ENCODE measurements around the gene UNC93A.

DNA sequence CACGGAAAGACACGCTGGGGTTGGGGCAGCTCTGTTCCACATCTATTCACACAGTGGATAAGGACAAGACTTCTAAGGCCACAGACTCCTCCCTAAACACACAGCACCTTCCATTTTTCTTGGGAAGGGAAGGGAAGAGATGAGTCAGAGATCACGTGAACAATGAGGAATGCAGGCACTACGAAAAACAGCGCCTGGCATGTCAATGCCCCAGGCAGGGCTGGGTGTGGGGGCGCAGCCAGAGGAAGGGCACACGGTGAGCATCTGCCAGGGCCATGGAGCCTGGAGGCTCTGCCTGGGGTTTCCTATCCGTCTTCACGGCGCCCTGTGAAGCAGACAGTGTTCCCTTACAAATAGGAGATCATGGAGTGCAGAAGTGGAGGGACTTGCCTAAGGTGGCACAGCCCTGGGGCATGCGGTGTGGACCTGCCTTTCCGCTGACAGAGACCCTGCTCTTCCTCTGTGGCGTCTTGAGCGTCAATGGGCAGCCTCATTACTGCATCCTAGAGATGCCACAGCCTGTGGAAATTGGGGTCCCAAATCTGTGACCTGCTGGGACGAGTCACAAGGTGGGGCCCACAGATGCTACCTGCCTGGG is 15.4 kb downstream of the UNC93A start:
- TF ChIP-seq, protein P1, sequence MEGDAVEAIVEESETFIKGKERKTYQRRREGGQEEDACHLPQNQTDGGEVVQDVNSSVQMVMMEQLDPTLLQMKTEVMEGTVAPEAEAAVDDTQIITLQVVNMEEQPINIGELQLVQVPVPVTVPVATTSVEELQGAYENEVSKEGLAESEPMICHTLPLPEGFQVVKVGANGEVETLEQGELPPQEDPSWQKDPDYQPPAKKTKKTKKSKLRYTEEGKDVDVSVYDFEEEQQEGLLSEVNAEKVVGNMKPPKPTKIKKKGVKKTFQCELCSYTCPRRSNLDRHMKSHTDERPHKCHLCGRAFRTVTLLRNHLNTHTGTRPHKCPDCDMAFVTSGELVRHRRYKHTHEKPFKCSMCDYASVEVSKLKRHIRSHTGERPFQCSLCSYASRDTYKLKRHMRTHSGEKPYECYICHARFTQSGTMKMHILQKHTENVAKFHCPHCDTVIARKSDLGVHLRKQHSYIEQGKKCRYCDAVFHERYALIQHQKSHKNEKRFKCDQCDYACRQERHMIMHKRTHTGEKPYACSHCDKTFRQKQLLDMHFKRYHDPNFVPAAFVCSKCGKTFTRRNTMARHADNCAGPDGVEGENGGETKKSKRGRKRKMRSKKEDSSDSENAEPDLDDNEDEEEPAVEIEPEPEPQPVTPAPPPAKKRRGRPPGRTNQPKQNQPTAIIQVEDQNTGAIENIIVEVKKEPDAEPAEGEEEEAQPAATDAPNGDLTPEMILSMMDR (IDR thresholded peaks at IDR 0.05) = no peak
- TF ChIP-seq POLR2A (IDR thresholded peaks at IDR 0.05) = no peak

All from breast epithelium (tissue), 3 donors.